DMS 273 treated with DMSO at 0.1 percent for 48 hours (cell line): Measurements from ENCODE around the gene NR2C2.

Source experiments
- DNase-seq: peaks from one replicate; lab custom pipeline; 2025; lab: John Stamatoyannopoulos, UW

Gene NR2C2

GRCh38 chr3:15064299-15064834, 117.0 kb downstream of the NR2C2 start:
- DNase-seq = no peak

- peak; percentile 57 for DNase-seq
Measured at GRCh38 chr3:15064835-15065549, 117.6 kb downstream of the NR2C2 start, which contains the start of gene MRPS25. Gene MRPS25 (minus strand): TSS chr3:15065315. CDS start chr3:15065194, 121 bp downstream.

DNA sequence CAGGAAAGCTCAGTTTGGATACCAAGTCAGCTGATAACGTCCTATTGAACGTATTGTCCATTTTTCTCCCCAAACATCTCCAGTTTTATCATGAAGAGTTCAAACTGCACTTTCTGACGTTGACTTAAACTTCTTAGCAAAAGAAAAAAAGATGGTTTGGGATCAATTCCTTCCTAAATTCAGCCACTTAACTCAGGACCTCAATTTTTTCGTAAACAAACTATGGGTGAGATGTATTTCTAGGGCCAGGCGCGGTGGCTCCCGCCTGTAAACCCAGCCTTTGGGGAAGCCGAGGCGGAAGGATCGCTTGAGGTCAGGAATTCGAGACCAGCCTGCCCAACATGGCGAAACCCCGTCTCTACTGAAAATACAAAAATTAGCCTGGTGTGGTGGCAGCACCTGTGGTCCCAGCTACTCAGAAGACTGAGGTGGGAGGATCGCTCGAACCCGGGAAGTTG, 118.2 kb downstream of the NR2C2 start:
- no peak for DNase-seq

GRCh38 chr3:15066467-15066866, 119.1 kb downstream of the NR2C2 start:
- DNase-seq = no peak

DNA sequence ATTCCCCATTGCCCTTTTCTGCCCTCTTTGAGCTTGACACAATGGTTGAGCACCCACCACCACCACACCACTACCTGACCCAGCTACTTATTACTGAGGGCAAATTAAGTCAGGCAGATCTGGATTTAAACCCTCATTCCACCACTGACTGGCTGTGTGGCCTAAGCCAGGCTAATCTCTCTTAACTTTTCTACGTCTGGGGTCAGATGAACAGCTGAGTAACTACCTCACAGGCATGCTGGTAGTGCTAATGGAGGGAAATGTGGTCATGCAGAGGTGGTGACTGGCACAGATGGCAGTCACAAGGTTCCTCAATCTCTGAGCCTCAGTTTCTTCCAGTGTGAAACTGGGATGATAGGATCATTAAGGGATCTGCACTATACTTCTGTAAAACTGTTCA, 122.1 kb downstream of the NR2C2 start:
- DNase-seq = no peak

- no peak for DNase-seq
Measured at GRCh38 chr3:15071699-15072098, 124.3 kb downstream of the NR2C2 start.

GRCh38 chr3:15074500-15074899, 127.1 kb downstream of the NR2C2 start:
- DNase-seq = no peak

- DNase-seq = no peak
Measured at GRCh38 chr3:15079091-15079490, 131.7 kb downstream of the NR2C2 start.

- DNase-seq = no peak
Measured at GRCh38 chr3:15081960-15082664, 134.7 kb downstream of the NR2C2 start.

DNA sequence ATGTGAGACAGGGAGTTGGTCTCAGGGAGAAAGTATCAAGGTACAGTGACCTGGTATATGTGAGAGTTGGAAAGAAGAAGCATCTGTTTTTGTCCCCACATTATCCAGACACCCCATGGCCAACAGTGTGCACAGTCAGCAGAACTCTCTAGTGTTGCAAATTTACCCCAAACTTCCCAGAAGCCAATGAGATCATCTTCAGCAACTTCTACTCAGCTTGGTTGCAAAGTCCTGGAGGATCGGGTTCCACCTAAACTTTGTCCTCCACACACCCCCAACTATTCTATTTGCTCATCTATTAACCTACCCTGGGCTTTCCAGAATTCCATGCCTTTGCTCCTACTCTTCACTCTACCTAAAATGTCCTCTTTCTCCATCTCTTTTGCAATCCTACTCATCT, 135.9 kb downstream of the NR2C2 start:
- no peak for DNase-seq

- DNase-seq = no peak
Measured at GRCh38 chr3:15086263-15086662, 138.9 kb downstream of the NR2C2 start.

- DNase-seq = no peak
Measured at GRCh38 chr3:15086699-15087098, 139.3 kb downstream of the NR2C2 start.

DNA sequence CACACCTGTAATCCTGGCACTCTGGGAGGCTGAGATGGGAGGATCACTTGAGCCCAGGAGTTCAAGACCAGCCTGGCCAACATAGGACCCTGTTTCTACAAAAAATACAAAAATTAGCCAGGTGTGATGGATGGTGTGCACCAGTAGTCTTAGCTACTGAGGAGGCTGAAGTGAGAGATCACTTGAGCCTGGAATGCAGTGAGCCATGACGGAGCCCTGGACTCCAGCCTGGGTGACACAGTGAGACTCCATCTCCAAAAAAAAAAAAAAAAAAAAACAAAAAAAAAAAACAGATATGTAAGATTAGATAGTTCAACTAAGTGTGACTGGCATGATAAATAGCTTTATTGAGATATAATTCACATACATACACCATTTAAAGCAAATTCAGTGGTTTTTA, 141.8 kb downstream of the NR2C2 start:
- no peak for DNase-seq

- DNase-seq = no peak
Measured at GRCh38 chr3:15091575-15091974, 144.2 kb downstream of the NR2C2 start.

DNA sequence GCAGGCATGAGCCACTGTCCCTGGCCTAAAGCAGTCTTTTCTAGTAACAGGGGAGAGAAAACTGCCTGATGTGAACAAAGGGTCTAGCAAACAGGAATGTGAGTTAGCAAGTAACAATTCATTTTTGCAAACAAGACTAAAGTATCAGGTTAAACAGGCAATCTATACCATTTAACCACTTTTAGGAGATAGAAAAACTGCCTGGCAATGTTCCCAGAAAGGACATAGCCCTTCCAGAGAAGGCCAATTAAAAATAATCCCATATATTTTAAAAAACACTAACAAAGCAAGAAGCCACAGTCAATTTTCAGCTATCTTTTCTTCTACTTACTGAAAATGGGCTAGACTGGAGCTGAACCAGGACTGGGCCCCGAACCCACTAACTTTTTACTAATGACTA, 145.3 kb downstream of the NR2C2 start:
- DNase-seq = no peak

GRCh38 chr3:15094187-15094875, 146.9 kb downstream of the NR2C2 start:
- no peak for DNase-seq

DNA sequence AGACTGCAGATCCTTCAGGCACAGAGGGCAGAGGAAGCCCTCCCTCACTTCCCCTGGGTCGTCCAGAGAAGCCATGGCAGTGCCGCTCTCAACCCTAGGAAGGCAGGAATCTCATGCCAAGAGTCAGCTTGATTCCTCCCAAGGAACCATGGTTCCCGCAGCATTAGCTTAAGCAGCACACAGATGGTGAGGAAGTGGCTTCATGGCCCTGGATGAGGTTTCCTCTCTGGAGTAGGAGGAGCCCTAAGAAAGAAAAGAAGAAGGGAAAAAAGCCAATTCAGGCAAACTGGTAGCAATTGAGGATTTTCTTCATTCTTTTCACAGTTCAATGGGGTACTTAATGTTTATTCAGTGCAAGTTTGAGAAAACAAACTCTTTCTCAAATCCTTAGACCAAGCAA, 148.7 kb downstream of the NR2C2 start:
- no peak for DNase-seq

DNA sequence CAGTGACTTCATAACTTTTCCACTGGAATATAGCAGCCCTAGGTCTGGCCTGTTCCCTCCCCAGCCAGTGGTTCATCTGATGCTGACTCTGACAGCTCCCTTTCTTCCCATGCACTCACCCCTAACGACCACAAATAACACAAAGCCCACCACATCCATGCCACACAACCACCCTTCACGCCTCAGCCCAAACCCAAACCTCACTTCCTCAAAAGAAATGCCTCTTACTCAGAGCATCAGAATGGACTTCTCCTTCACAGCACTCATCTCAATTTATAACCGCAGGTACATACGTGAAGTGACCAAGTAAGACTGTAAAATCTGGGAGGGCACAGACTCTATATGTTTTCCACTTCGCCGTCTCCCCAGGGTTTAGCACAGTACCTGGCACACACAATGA, 150.5 kb downstream of the NR2C2 start:
- DNase-seq = no peak
